Heart left ventricle (tissue), 16 donors: ENCODE measurements around the gene STOML3. TPM values are rescaled to one million over a fixed set of nuclear protein-coding genes. Genes with fewer than 3 reads are reported as not detected.

Experiments
- ATAC-seq, 4 donors: fragments of 200-7000 bp; cut with Tn5 transposase; one replicate each; pipeline ENCODE4 v1.9.1; 2020 to 2022; ENCODE audit warnings: moderate library complexity in 4 of 4, mild to moderate bottlenecking in 3 of 4, moderate number of reproducible peaks in 1 of 4
- DNase-seq, 5 donors: peaks; one replicate each; pipeline ENCODE4 v3.0.0-alpha.2; 2020
- H3K27ac ChIP-seq, 12 donors: fragments of 200-600 bp; sonication (generic) in 4 of 12; one replicate each; pipeline versions ENCODE4 v1.5.0 to v1.8.0; 2016 to 2022; ENCODE audit warnings: mild to moderate bottlenecking in 2 of 12
- H3K27me3 ChIP-seq, 9 donors: fragments of 200-600 bp; sonication (generic) in 2 of 9; one replicate each; pipeline versions ENCODE4 v1.5.1 to v1.8.0; 2016 to 2022; ENCODE audit warnings: mild to moderate bottlenecking in 3 of 9
- H3K36me3 ChIP-seq, 9 donors: fragments of 200-600 bp; sonication (generic) in 2 of 9; one replicate each; pipeline versions ENCODE4 v1.5.0 to v1.8.0; 2018 to 2022; ENCODE audit warnings: mild to moderate bottlenecking in 2 of 9
- H3K4me1 ChIP-seq, 12 donors: fragments of 200-600 bp; sonication (generic) in 4 of 12; one replicate each; pipeline versions ENCODE4 v1.5.0 to v1.8.0; 2016 to 2022; ENCODE audit warnings: mild to moderate bottlenecking in 3 of 12
- H3K4me3 ChIP-seq, 12 donors: fragments of 200-600 bp; sonication (generic) in 4 of 12; one replicate each; pipeline versions ENCODE4 v1.5.0 to v1.8.0; 2017 to 2022; ENCODE audit warnings: mild to moderate bottlenecking in 9 of 12, moderate library complexity in 4 of 12
- H3K9me3 ChIP-seq, 12 donors: fragments of 200-600 bp; sonication (generic) in 4 of 12; one replicate each; pipeline versions ENCODE4 v1.5.0 to v1.8.0; 2016 to 2022; ENCODE audit warnings: mild to moderate bottlenecking in 1 of 12
- POLR2A ChIP-seq, 2 donors: fragments of 450-650 bp; IDR thresholded peaks; one replicate each; pipeline ENCODE4 v1.6.1; 2017; ENCODE audit warnings: antibody characterized with exemption in 2 of 2, mild to moderate bottlenecking in 2 of 2, moderate library complexity in 2 of 2
- WGBS, 4 donors: extraction: QIAGEN DNeasy Blood & Tissue Kit in 2 of 4; methylation state at CpG; one replicate each; pipeline versions ENCODE4 v1.1.5 to v1.1.7; 2013 to 2018; 5-methylcytosine and 5-hydroxymethylcytosine counted together
- intact Hi-C, 10 donors: fragments of 100-400 bp; cut with DNase I; formaldehyde crosslinking; loops; one replicate each; pipeline versions ENCODE4 v1.11.1 to v1.14.2; 2022
- polyA plus RNA-seq, 2 donors: library from polyadenylated mRNA; stranded (reverse); fragments of 200-250 nt; gene quantifications; one replicate each; pipeline ENCODE4 v1.2.3, GENCODE V29; 2013
- total RNA-seq, 9 donors: library from RNA; depleted of rRNA in 2 of 9; stranded (reverse); fragments of >200 nt in 2 of 9; fragmentation: NEBNext Ultra II Directional in 3 of 9; extraction: Animal tissue kit (Norgen Biotek cat#: 25700) in 3 of 9; gene quantifications; one replicate each; pipeline versions ENCODE4 v1.1.0 to v1.2.4, GENCODE V29; 2016 to 2023
- TF ChIP-seq, protein P1 (sequence below), 12 donors: fragments of 200-600 bp; sonication (generic) in 4 of 12; IDR thresholded peaks; one replicate each; pipeline versions ENCODE4 v1.5.0 to v1.8.0; 2018 to 2022; ENCODE audit warnings: antibody characterized with exemption in 12 of 12, mild to moderate bottlenecking in 5 of 12
- donor health status: ischemic (EF 13 %, LVEDD 7.1; RV severe dilation, severe dysfunction).
- donor health status: healthy with polysubstance abuse.
- donor health status: DM: no; HTN: yes; CAD: no.
- donor health status: DM: no; HTN: no; CAD: no.
- donor health status: ischemic (EF 25% LVEDD 6.9; RV normal size, moderate dysfunction).
- donor health status: ischemic (EF 25% LVEDD 5.7; RV mildly dilated, moderate dysfunction).
- donor health status: healthy.
- donor health status: DM: yes; HTN: yes; CAD: no.
- donor health status: ischemic (EF 35%, LVEDD 5.7; RV mildly dilated, moderate dysfunction).
- donor health status: nonischemic (EF 11% LVEDD 7.7; RV severe dilation, severe dysfunction).
- donor health status: DM: yes; HTN: yes; CAD: no.
- donor health status: PGD.
- donor health status: ischemic (EF 29% LVEDD 5.4; RV normal size, mild dysfunction).
- donor health status: nonischemic (EF 23%, LVEDD 6.1; RV moderate dilation, normal function).

The STOML3 gene
- total and polyA plus RNA-seq, 11 donors, result not detected

DNA sequence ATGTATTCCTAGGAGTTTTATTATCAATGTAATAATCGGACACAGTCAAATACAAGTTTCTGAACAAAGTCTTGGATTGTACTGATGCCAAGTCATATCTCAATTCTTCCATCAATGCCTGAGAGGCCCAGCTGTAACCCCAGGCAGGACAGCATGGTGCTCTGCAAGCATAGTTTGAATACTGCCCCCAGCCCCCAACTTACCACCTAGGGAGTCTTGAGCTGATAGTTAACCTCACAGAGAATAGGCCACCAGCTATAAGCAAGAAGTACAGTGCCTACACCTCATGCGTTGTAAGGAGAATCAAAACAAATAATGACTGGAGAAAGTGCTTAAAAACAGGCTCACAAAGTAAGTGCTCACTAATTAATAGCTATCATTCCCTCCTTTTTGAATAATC, 44.6 kb upstream of the STOML3 start:
- intact Hi-C loops, result loop anchor here in 2 of 10 donors (10.0 kb wide), 2 partner anchors 380 to 1750 kb away; partner anchors contain the start of gene SLC25A15 (in 2 of the 2)
- Histone ChIP-seq H3K27me3 (no peaks in the 10 kb centered on the region), H3K36me3 (peaks cover 0 to 15% (median 8%) of the 10 kb centered on the region in 9 donors), H3K4me3 (peak overlapping the region in 7 of 12 donors; percentile 72 to 94 (median 84)), H3K9me3 (no peaks in the 10 kb centered on the region), H3K4me1 (peaks cover 7 to 55% (median 34%) of the 10 kb centered on the region in 12 donors), H3K27ac (no peak overlapping the region)
- WGBS, 4 donors, result 51 to 60% (median 57%) methylated on average over 2 of the region's 2 CpGs
- no peak for DNase-seq
- no peak for ATAC-seq
- TF ChIP-seq, protein P1, sequence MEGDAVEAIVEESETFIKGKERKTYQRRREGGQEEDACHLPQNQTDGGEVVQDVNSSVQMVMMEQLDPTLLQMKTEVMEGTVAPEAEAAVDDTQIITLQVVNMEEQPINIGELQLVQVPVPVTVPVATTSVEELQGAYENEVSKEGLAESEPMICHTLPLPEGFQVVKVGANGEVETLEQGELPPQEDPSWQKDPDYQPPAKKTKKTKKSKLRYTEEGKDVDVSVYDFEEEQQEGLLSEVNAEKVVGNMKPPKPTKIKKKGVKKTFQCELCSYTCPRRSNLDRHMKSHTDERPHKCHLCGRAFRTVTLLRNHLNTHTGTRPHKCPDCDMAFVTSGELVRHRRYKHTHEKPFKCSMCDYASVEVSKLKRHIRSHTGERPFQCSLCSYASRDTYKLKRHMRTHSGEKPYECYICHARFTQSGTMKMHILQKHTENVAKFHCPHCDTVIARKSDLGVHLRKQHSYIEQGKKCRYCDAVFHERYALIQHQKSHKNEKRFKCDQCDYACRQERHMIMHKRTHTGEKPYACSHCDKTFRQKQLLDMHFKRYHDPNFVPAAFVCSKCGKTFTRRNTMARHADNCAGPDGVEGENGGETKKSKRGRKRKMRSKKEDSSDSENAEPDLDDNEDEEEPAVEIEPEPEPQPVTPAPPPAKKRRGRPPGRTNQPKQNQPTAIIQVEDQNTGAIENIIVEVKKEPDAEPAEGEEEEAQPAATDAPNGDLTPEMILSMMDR (IDR thresholded peaks at IDR 0.05), result no peak

DNA sequence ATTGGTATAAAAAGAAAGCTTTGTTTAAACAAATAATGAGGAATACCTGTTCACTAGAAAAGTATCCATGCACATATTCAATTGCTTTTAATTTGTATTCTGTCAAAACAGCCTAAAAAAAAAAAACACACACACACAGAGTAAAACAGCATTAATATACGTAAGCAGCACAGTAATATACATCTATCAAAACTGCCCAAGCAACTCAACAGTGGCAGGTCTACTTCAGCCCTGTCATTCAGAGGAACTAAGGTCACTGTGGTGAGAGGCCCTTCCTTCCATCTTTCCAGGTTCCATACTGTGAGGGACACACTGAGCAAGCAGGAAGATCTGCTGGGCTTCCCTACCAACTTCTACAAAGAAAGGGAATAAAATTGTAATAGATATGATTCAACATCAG, 43.5 kb upstream of the STOML3 start:
- TF ChIP-seq POLR2A (IDR thresholded peaks at IDR 0.05), result no peak
- TF ChIP-seq, protein P1 (IDR thresholded peaks at IDR 0.05), result no peak
- DNase-seq, result no peak
- H3K4me1 ChIP-seq, result peaks cover 7 to 44% (median 25%) of the 10 kb centered on the region in 12 donors
- intact Hi-C loops, result loop anchor here in 2 of 10 donors (10.0 kb wide), 2 partner anchors 381 to 1751 kb away; partner anchors contain the start of gene SLC25A15 (in 2 of the 2)
- H3K27me3 ChIP-seq, result no peaks in the 10 kb centered on the region
- H3K4me3 ChIP-seq, result no peak overlapping the region
- peaks cover 0 to 25% (median 16%) of the 10 kb centered on the region in 9 donors for H3K36me3 ChIP-seq
- no peaks in the 10 kb centered on the region for H3K9me3 ChIP-seq
- H3K27ac ChIP-seq, result no peak overlapping the region
- ATAC-seq, result no peak
- WGBS, 4 donors, result 85 to 97% (median 92%) methylated on average over 1 of the region's 1 CpG

DNA sequence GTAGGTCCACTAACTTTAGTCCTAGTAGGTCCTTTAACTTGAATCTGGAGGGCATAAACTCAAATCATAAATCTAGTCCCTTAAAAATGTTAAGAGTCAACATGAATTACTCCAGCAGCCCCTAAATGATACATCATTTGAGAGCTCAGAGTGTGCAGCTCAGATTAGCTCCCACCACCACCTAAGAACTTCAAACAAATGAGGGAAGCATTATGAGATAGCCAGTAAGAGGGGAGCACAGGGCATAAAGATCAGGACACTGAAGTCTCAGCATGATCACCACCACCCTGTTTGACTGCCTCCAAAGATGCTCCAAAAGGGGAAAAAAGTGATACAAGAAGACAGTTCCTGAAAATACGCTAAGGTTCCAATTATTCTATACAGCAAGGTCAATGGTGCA, 41.5 kb upstream of the STOML3 start:
- Histone ChIP-seq H3K4me1 (peaks cover 7 to 36% (median 23%) of the 10 kb centered on the region in 12 donors), H3K27ac (no peak overlapping the region), H3K4me3 (no peak overlapping the region), H3K9me3 (no peaks in the 10 kb centered on the region), H3K27me3 (no peaks in the 10 kb centered on the region), H3K36me3 (peaks cover 0 to 44% (median 35%) of the 10 kb centered on the region in 9 donors)
- no peak for ATAC-seq
- intact Hi-C loops, result loop anchor here in 2 of 10 donors (10.0 kb wide), 2 partner anchors 383 to 1753 kb away; partner anchors contain the start of gene SLC25A15 (in 2 of the 2)
- 93 to 98% (median 97%) methylated on average over 1 of the region's 1 CpG for WGBS, 4 donors
- TF ChIP-seq, protein P1 (IDR thresholded peaks at IDR 0.05), result no peak
- TF ChIP-seq POLR2A (IDR thresholded peaks at IDR 0.05), result no peak
- DNase-seq, result no peak

DNA sequence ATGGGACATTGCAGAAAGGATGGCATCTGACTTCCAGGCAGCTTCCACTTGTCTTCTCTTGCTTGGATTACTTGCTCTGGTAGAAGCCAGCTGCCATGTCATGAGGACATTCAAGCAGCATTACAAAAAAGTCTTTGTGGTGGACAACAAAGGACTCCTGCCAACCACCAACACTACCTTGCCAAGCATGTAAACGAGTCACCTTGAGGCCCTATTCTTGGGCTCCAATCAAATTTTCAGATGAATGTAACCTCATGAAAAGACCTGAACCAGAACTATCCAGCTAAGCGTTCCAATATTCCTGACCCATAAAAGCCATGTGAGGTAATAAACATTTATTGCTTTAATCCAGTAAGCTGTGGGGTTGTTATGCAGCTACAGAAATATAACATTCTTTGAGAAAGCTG, 34.8 kb upstream of the STOML3 start:
- intact Hi-C loops, result no loop called here
- 62 to 76% (median 71%) methylated on average over 2 of the region's 2 CpGs for WGBS, 4 donors
- ATAC-seq, result peak; percentile 32 to 45 (median 40)

More for the DNA sequence above, 34.8 kb upstream of the STOML3 start:
- no peaks in the 10 kb centered on the region for H3K9me3 ChIP-seq
- H3K27ac ChIP-seq, result no peak overlapping the region
- DNase-seq, result peak in 1 of 5 donors; percentile 27
- no peaks in the 10 kb centered on the region for H3K27me3 ChIP-seq
- TF ChIP-seq, protein P1 (IDR thresholded peaks at IDR 0.05), result no peak
- TF ChIP-seq POLR2A (IDR thresholded peaks at IDR 0.05), result no peak
- H3K4me3 ChIP-seq, result no peak overlapping the region
- no peaks in the 10 kb centered on the region for H3K4me1 ChIP-seq
- H3K36me3 ChIP-seq, result peaks cover 0 to 98% (median 92%) of the 10 kb centered on the region in 9 donors
